ENCODE data around the gene KRTAP10-5.

Gene KRTAP10-5

GRCh38 chr21:44547656-44548331, 32.6 kb downstream of the KRTAP10-5 start:
- DNase-seq, result no peak

GRCh38 chr21:44544566-44544965, 35.8 kb downstream of the KRTAP10-5 start:
- no peak for DNase-seq

GRCh38 chr21:44542716-44543115, 37.7 kb downstream of the KRTAP10-5 start:
- no peak for DNase-seq

GRCh38 chr21:44540741-44541288, 39.6 kb downstream of the KRTAP10-5 start:
- no peak for DNase-seq

GRCh38 chr21:44539991-44540666, 40.3 kb downstream of the KRTAP10-5 start, which contains the start of gene KRTAP10-1:
Gene KRTAP10-1, minus strand, starts transcription at chr21:44540195. Its CDS starts 45 bp downstream, at chr21:44540150.
- DNase-seq, result no peak

GRCh38 chr21:44539046-44539445, 41.4 kb downstream of the KRTAP10-5 start:
- no peak for DNase-seq

- DNase-seq, result no peak
Measured at GRCh38 chr21:44537930-44538911, 42.2 kb downstream of the KRTAP10-5 start.

- DNase-seq, result no peak
Measured at GRCh38 chr21:44535963-44536362, 44.4 kb downstream of the KRTAP10-5 start.

GRCh38 chr21:44534688-44535087, 45.7 kb downstream of the KRTAP10-5 start:
- no peak for DNase-seq

GRCh38 chr21:44533891-44534627, 46.3 kb downstream of the KRTAP10-5 start:
- DNase-seq, result no peak

GRCh38 chr21:44533121-44533890, 47.1 kb downstream of the KRTAP10-5 start:
- DNase-seq, result no peak

GRCh38 chr21:44532712-44533111, 47.7 kb downstream of the KRTAP10-5 start:
- DNase-seq, result no peak

- DNase-seq, result no peak
Measured at GRCh38 chr21:44531606-44532564, 48.5 kb downstream of the KRTAP10-5 start.

GRCh38 chr21:44530903-44531605, 49.4 kb downstream of the KRTAP10-5 start:
- no peak for DNase-seq

GRCh38 chr21:44530221-44530902, 50.0 kb downstream of the KRTAP10-5 start:
- no peak for DNase-seq

GRCh38 chr21:44529503-44530125, 50.8 kb downstream of the KRTAP10-5 start:
- no peak for DNase-seq
